Activated T-helper 2 cell treated with anti-CD3 and anti-CD28 coated beads, Interferon-gamma antibody, Interleukin-2, Interleukin-4, amounts not matched to agents 10 μg/mL and 5 μg/mL and 100 μg/mL, durations not matched to agents 14 hours and 24 hours and 36 hours (primary cell): ENCODE data around the gene DNAJC1. TPM values are rescaled to one million over a fixed set of nuclear protein-coding genes. Genes with fewer than 3 reads are reported as not detected.
"Not testable (repeated sequence)": the region's sequence is repeated elsewhere in the genome, so short reads cannot be mapped to it uniquely, and the experiment has no call there.

Source experiments
- DNase-seq: peaks from one replicate; pipeline ENCODE4 v3.0.0; 2021; ENCODE audit warnings: low spot score
- H3K27ac Mint-ChIP-seq: one replicate; pipeline ENCODE4 v1.8.0; 2021; ENCODE audit warnings: mixed read lengths
- H3K27me3 Mint-ChIP-seq: one replicate; pipeline ENCODE4 v1.8.0; 2021; ENCODE audit warnings: low read depth, mixed read lengths
- H3K36me3 Mint-ChIP-seq: one replicate; pipeline ENCODE4 v1.8.0; 2021; ENCODE audit warnings: low read depth, mixed read lengths
- H3K4me1 Mint-ChIP-seq: one replicate; pipeline ENCODE4 v1.8.0; 2021; ENCODE audit warnings: low read depth, mixed read lengths
- H3K4me3 Mint-ChIP-seq: one replicate; pipeline ENCODE4 v1.8.0; 2021; ENCODE audit warnings: low read depth, mild to moderate bottlenecking, moderate library complexity, mixed read lengths
- H3K9me3 Mint-ChIP-seq: one replicate; pipeline ENCODE4 v1.8.0; 2021; ENCODE audit warnings: mixed read lengths
- intact Hi-C: fragments of 100-400 bp; cut with micrococcal nuclease; formaldehyde crosslinking; loops from one replicate; pipeline ENCODE4 v1.15.1; 2023
- total RNA-seq: library from RNA; stranded (reverse); gene quantifications from 2 replicates; pipeline ENCODE4 v1.2.3, GENCODE V29; 2022

DNAJC1 gene
- total RNA-seq, 1 donor from 2014 or later: 24.0 TPM

GRCh38 chr10:22026287-22026686, 22.8 kb upstream of the DNAJC1 start:
- intact Hi-C loops: no loop called here
- no peak for DNase-seq
- no peak overlapping the region for H3K4me3 Mint-ChIP-seq
- peaks cover 16% of the 10 kb centered on the region for H3K9me3 Mint-ChIP-seq
- no peaks in the 10 kb centered on the region for H3K36me3 Mint-ChIP-seq
- H3K27ac Mint-ChIP-seq: no peak overlapping the region
- H3K27me3 Mint-ChIP-seq: peaks cover 30% of the 10 kb centered on the region
- H3K4me1 Mint-ChIP-seq: peaks cover 22% of the 10 kb centered on the region

- H3K4me1 Mint-ChIP-seq: peaks cover 12% of the 10 kb centered on the region
- H3K9me3 Mint-ChIP-seq: peaks cover 16% of the 10 kb centered on the region
- DNase-seq: no peak
- intact Hi-C loops: loop anchor here (1.0 kb wide), 1 partner anchor 224 kb away; no protein-coding TSS in a partner anchor
- peaks cover 22% of the 10 kb centered on the region for H3K27me3 Mint-ChIP-seq
- H3K27ac Mint-ChIP-seq: no peak overlapping the region
- H3K4me3 Mint-ChIP-seq: no peak overlapping the region
- no peaks in the 10 kb centered on the region for H3K36me3 Mint-ChIP-seq
These were observed 20.0 kb upstream of the DNAJC1 start for GRCh38 chr10:22023508-22023907.

GRCh38 chr10:22022257-22023032, 18.9 kb upstream of the DNAJC1 start:
- DNase-seq: no peak
- intact Hi-C loops: loop anchor here (1.0 kb wide), 1 partner anchor 225 kb away; no protein-coding TSS in a partner anchor
- no peaks in the 10 kb centered on the region for H3K36me3 Mint-ChIP-seq
- peaks cover 12% of the 10 kb centered on the region for H3K4me1 Mint-ChIP-seq
- H3K27me3 Mint-ChIP-seq: peaks cover 19% of the 10 kb centered on the region
- peaks cover 16% of the 10 kb centered on the region for H3K9me3 Mint-ChIP-seq
- peak overlapping the region; percentile 38 for H3K4me3 Mint-ChIP-seq
- peak overlapping the region; percentile 72 for H3K27ac Mint-ChIP-seq

GRCh38 chr10:22021144-22021543, 17.6 kb upstream of the DNAJC1 start:
- H3K36me3 Mint-ChIP-seq, DNase-seq, intact Hi-C loops, H3K27ac Mint-ChIP-seq, H3K4me3 Mint-ChIP-seq: not testable (repeated sequence)
- peaks cover 13% of the 10 kb centered on the region for H3K27me3 Mint-ChIP-seq
- peaks cover 12% of the 10 kb centered on the region for H3K9me3 Mint-ChIP-seq
- H3K4me1 Mint-ChIP-seq: peaks cover 12% of the 10 kb centered on the region

GRCh38 chr10:22017283-22018020, 13.9 kb upstream of the DNAJC1 start:
- intact Hi-C loops: no loop called here
- peaks cover 6% of the 10 kb centered on the region for H3K4me1 Mint-ChIP-seq

GRCh38 chr10:22016046-22016705, 12.6 kb upstream of the DNAJC1 start:
- Mint-ChIP-seq H3K9me3 (no peaks in the 10 kb centered on the region), H3K27me3 (peaks cover 13% of the 10 kb centered on the region), H3K27ac (no peak overlapping the region), H3K4me3 (no peak overlapping the region), H3K36me3 (no peaks in the 10 kb centered on the region), H3K4me1 (no peaks in the 10 kb centered on the region)
- intact Hi-C loops: no loop called here
- no peak for DNase-seq

More at GRCh38 chr10:22017283-22018020, 13.9 kb upstream of the DNAJC1 start:
- Mint-ChIP-seq H3K4me3 (no peak overlapping the region), H3K36me3 (no peaks in the 10 kb centered on the region), H3K27ac (no peak overlapping the region), H3K27me3 (peaks cover 10% of the 10 kb centered on the region), H3K9me3 (peaks cover 6% of the 10 kb centered on the region)
- no peak for DNase-seq

- Mint-ChIP-seq H3K9me3 (peaks cover 10% of the 10 kb centered on the region), H3K27ac (no peak overlapping the region), H3K36me3 (no peaks in the 10 kb centered on the region), H3K4me1 (peaks cover under 1% of the 10 kb centered on the region), H3K27me3 (peaks cover 27% of the 10 kb centered on the region), H3K4me3 (no peak overlapping the region)
- intact Hi-C loops: no loop called here
- no peak for DNase-seq
These were observed 7.5 kb upstream of the DNAJC1 start for GRCh38 chr10:22010973-22011408.

GRCh38 chr10:22010539-22010938, 7.0 kb upstream of the DNAJC1 start:
- no peak for DNase-seq
- H3K9me3 Mint-ChIP-seq: peaks cover 15% of the 10 kb centered on the region
- H3K27me3 Mint-ChIP-seq: peaks cover 27% of the 10 kb centered on the region

GRCh38 chr10:22006379-22006884, 2.9 kb upstream of the DNAJC1 start:
- H3K36me3 Mint-ChIP-seq: no peaks in the 10 kb centered on the region
- no peak overlapping the region for H3K4me3 Mint-ChIP-seq
- H3K27ac Mint-ChIP-seq: no peak overlapping the region
- no peak for DNase-seq
- H3K4me1 Mint-ChIP-seq: peaks cover 24% of the 10 kb centered on the region
- peaks cover 18% of the 10 kb centered on the region for H3K9me3 Mint-ChIP-seq
- H3K27me3 Mint-ChIP-seq: peaks cover 22% of the 10 kb centered on the region
- intact Hi-C loops: loop anchor here (10.0 kb wide), 1 partner anchor 678 kb away; no protein-coding TSS in a partner anchor

More at GRCh38 chr10:22010539-22010938, 7.0 kb upstream of the DNAJC1 start:
- H3K4me1 Mint-ChIP-seq: peaks cover 4% of the 10 kb centered on the region
- intact Hi-C loops: no loop called here
- no peak overlapping the region for H3K4me3 Mint-ChIP-seq
- no peaks in the 10 kb centered on the region for H3K36me3 Mint-ChIP-seq
- H3K27ac Mint-ChIP-seq: no peak overlapping the region

GRCh38 chr10:22005763-22006162, 2.2 kb upstream of the DNAJC1 start:
- no peaks in the 10 kb centered on the region for H3K36me3 Mint-ChIP-seq

GRCh38 chr10:22003964-22004281, 393 bp upstream of the DNAJC1 start:
- Mint-ChIP-seq H3K27me3 (peaks cover 14% of the 10 kb centered on the region), H3K9me3 (peaks cover 18% of the 10 kb centered on the region), H3K4me3 (peak overlapping the region; percentile 51), H3K4me1 (peaks cover 34% of the 10 kb centered on the region), H3K36me3 (peaks cover 6% of the 10 kb centered on the region), H3K27ac (peak overlapping the region; percentile 76)
- intact Hi-C loops: loop anchor here (1.0 to 10.0 kb wide), 10 partner anchors 225 to 1091 kb away; partner anchors contain the start of genes BMI1 and MSRB2
- DNase-seq: no peak

More at GRCh38 chr10:22005763-22006162, 2.2 kb upstream of the DNAJC1 start:
- no peak for DNase-seq
- intact Hi-C loops: loop anchor here (10.0 kb wide), 1 partner anchor 679 kb away; no protein-coding TSS in a partner anchor
- Mint-ChIP-seq H3K9me3 (peaks cover 18% of the 10 kb centered on the region), H3K4me3 (no peak overlapping the region), H3K4me1 (peaks cover 28% of the 10 kb centered on the region), H3K27me3 (peaks cover 22% of the 10 kb centered on the region), H3K27ac (no peak overlapping the region)

- peaks cover 6% of the 10 kb centered on the region for H3K36me3 Mint-ChIP-seq
- peaks cover 18% of the 10 kb centered on the region for H3K9me3 Mint-ChIP-seq
- peak overlapping the region; percentile 96 for H3K4me3 Mint-ChIP-seq
- no peak for DNase-seq
- intact Hi-C loops: loop anchor here (1.0 to 10.0 kb wide), 10 partner anchors 227 to 1093 kb away; partner anchors contain the start of genes BMI1 and MSRB2
- peak overlapping the region; percentile 91 for H3K27ac Mint-ChIP-seq
- peaks cover 34% of the 10 kb centered on the region for H3K4me1 Mint-ChIP-seq
- H3K27me3 Mint-ChIP-seq: peaks cover 12% of the 10 kb centered on the region
These were observed 846 bp downstream of the DNAJC1 start for GRCh38 chr10:22002591-22003176.
